ENCODE measurements around the gene POLD2.
"Not testable (repeated sequence)": the region's sequence is repeated elsewhere in the genome, so short reads cannot be mapped to it uniquely, and the experiment has no call there.

POLD2 gene

GRCh38 chr7:44123190-44124003 lies at the start of gene POLD2:
POLD2 (minus strand) TSS chr7:44123548; CDS start chr7:44122053, 1,495 bp downstream.
- DNase-seq: peak; percentile 99

GRCh38 chr7:44172803-44173424 lies 49.6 kb upstream of the POLD2 start:
- no peak for DNase-seq

- DNase-seq: no peak
Observed at GRCh38 chr7:44172352-44172751, 49.0 kb upstream of the POLD2 start.

GRCh38 chr7:44171901-44172300 lies 48.6 kb upstream of the POLD2 start:
- not testable (repeated sequence) for DNase-seq

GRCh38 chr7:44167920-44168319 lies 44.6 kb upstream of the POLD2 start:
- no peak for DNase-seq

GRCh38 chr7:44163591-44163990 lies 40.2 kb upstream of the POLD2 start:
- DNase-seq: peak; percentile 94

- DNase-seq: peak; percentile 59
Observed at GRCh38 chr7:44162785-44163395, 39.5 kb upstream of the POLD2 start.

- no peak for DNase-seq
Observed at GRCh38 chr7:44162179-44162578, 38.8 kb upstream of the POLD2 start.

- no peak for DNase-seq
Observed at GRCh38 chr7:44161371-44161770, 38.0 kb upstream of the POLD2 start.

- no peak for DNase-seq
Observed at GRCh38 chr7:44159824-44160630, 36.7 kb upstream of the POLD2 start.

GRCh38 chr7:44158873-44159631 lies 35.7 kb upstream of the POLD2 start:
- DNase-seq: no peak

- no peak for DNase-seq
Observed at GRCh38 chr7:44158096-44158872, 34.9 kb upstream of the POLD2 start.

- DNase-seq: no peak
Observed at GRCh38 chr7:44157116-44158080, 34.0 kb upstream of the POLD2 start.

- no peak for DNase-seq
Observed at GRCh38 chr7:44156453-44157010, 33.2 kb upstream of the POLD2 start.

GRCh38 chr7:44155191-44156185 lies 32.1 kb upstream of the POLD2 start:
- DNase-seq: no peak

GRCh38 chr7:44154703-44155102 lies 31.4 kb upstream of the POLD2 start:
- no peak for DNase-seq

- DNase-seq: no peak
Observed at GRCh38 chr7:44153948-44154335, 30.6 kb upstream of the POLD2 start.
